HG03354 (cell line): ENCODE measurements around the gene PRDX5.
"Not testable (repeated sequence)": the region's sequence is repeated elsewhere in the genome, so short reads cannot be mapped to it uniquely, and the experiment has no call there.

Experiments
- ATAC-seq: cut with Tn5 transposase; IDR thresholded peaks from one replicate; pipeline ENCODE4 v1.9.1; 2021; ENCODE audit warnings: mild to moderate bottlenecking; ENCODE audit not compliant: unreplicated experiment, poor library complexity, severe bottlenecking

The PRDX5 gene

GRCh38 chr11:64321026-64321425 lies 3.1 kb downstream of the PRDX5 start:
- no peak for ATAC-seq

DNA sequence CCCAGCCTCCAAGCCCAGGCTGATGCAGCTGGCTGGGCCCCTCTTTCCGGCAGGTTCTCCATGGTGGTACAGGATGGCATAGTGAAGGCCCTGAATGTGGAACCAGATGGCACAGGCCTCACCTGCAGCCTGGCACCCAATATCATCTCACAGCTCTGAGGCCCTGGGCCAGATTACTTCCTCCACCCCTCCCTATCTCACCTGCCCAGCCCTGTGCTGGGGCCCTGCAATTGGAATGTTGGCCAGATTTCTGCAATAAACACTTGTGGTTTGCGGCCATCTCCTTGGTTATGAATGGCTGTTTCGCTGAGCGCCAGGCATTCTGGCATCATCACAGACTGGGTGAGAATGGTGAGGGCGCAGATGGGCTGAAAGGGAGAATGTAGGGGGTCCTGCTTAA lies 3.6 kb downstream of the PRDX5 start:
- no peak for ATAC-seq

GRCh38 chr11:64322925-64323260 lies 5.0 kb downstream of the PRDX5 start:
- no peak for ATAC-seq

DNA sequence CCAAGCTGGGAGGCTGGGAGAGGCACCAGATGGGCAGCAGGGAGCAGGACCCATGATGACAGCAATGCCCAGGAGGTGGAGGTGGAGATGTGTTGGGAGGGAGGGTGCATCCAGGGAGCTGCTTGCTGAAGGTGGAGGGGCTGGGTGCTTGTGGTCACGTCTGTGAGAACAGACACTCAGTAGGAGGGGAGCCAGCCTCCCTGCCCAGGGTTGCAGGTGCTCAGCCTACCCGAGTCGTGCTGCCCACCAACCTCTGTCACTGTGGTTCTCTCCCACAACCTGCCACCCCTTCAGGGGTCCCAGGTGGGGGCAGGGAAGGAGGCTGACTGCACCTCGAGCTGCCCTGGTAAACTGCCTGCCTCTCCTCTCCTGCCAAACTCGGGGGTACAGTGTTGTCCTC lies 5.5 kb downstream of the PRDX5 start:
- no peak for ATAC-seq

GRCh38 chr11:64323984-64324383 lies 6.1 kb downstream of the PRDX5 start:
- not testable (repeated sequence) for ATAC-seq

GRCh38 chr11:64324692-64325469 lies 7.0 kb downstream of the PRDX5 start:
- no peak for ATAC-seq

GRCh38 chr11:64327375-64327774 lies 9.5 kb downstream of the PRDX5 start:
- no peak for ATAC-seq

GRCh38 chr11:64327993-64328392 lies 10.1 kb downstream of the PRDX5 start:
- ATAC-seq, result no peak

DNA sequence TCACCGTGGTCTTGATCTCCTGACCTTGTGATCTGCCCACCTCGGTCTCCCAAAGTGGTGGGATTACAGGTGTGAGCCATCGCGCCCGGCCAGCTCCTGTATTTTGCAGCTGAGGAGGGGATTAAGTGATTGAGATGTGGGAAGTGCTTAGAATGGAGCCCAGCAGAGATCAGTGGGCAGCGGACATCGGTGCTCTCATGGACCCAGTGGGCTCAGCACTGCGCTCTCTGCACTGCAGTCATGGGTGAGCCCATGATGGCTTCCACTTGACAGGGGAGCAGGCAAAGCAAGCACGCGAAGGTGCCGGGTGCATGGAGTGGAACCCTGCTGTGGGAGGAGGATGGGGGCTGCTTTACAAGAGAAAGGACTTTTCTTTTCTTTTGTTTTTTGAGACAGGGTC lies 13.0 kb downstream of the PRDX5 start:
- no peak for ATAC-seq

DNA sequence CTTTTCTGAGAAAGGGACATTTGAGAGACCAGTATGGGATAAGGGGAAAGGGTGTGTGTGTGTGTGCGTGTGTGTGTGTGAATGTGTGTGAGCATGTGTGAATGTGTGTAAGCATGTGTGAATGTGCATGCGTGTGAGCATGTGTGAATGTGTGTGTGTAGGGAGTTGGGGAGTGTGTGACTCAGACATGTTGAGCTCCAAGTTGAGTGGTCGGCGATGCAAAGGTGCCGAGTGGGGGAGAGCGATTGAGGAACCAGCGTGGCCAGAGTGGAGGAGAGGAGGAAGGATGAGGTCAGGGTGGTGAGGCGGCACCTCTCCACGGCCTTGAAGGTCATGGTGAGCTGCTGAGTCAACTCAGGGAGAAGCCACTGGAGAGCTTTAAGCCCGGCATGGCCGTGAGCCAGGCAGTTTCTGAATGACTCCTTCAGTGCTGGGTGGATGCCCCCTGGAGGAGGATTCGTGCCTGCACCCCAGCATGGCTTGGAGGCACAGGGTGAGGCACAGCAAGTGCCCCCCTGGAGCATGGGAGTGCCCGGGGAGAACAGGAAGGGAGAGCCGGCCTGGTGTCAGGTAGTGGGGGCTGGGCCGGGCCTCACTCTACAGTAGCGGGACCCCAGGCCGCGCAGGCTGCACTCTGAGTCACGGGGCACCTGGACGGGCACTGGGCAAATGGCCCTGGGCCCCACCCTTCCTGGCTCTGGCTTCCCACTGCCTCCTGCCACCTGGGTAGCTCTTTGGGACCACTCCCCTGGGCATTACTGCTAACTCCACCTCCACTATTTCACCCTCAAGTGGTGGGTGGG lies 13.8 kb downstream of the PRDX5 start:
- peak; percentile 51 for ATAC-seq

DNA sequence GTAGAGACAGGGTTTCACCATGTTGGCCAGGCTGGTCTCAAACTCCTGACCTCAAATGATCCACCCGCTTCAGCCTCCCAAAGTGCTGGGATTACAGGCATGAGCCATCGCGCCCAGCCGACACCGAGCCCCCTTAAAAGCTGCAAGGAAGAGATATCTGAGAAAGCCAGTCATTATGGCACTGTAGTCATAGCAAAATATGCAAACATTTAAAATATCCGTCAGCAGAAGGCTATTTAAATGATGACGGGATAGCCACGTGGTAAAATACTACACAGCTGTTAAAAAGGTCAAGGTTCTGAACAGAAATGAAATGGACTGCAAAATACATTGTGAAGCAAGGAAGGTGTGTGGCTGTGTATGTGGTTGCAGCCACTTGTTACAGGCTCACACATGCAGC lies 15.6 kb downstream of the PRDX5 start:
- no peak for ATAC-seq

GRCh38 chr11:64334764-64335735 lies 17.1 kb downstream of the PRDX5 start:
- ATAC-seq, result peak; percentile 83

DNA sequence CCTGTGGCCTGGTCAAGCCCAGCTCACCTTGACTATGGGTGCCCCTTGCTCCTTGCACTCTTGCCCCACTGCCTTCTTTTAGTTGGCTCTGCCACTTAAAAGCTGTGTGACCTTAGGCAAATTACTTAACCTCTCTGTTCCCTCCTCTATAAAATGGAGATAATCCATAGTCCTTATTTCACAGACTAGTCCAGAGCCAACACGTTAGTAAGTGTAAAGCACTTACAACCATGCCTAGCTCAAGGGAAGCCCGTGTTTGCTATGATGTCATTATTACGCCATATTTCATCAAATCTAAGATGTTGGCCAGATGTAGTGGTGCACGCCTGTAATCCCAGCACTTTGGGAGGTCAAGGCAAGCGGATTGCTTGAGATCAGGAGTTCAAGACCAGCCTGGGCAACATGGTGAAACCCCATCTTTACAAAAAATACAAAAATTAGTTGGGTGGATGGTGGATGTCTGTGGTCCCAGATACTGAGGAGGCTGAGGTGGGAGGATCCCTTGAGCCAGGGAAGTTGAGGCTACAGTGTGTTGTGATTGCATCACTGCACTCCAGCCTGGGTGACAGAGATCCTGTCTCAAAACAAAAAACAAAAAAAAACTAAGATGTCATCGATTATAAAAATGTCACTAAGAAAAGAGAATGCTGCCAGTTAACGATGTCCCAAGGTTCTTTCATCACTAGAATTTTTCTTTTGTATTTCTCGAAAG lies 19.8 kb downstream of the PRDX5 start:
- no peak for ATAC-seq

DNA sequence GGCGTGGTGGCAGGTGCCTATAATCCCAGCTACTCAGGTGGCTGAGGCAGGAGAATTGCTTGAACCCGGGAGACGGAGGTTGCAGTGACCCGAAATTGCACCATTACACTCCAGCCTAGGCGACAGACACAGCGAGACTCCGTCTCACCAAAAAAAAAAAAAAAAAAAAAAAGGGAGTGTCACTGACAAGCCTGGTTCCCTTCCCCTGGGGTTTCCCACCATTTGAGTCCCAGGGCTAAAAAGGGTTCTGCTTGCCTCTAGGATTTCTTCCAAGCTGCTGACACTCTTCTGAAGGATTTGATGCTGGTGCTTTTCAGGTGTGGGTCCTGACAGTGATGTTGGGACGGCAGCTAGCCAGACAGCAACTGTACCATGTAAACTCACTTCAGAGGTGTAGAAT lies 20.8 kb downstream of the PRDX5 start:
- ATAC-seq, result no peak

GRCh38 chr11:64339286-64339685 lies 21.4 kb downstream of the PRDX5 start:
- ATAC-seq, result no peak

GRCh38 chr11:64339754-64340408 lies 22.0 kb downstream of the PRDX5 start, which contains the start of gene CCDC88B:
Gene CCDC88B (plus strand): TSS chr11:64340204. CDS start chr11:64340267, 63 bp downstream.
- peak; percentile 59 for ATAC-seq

GRCh38 chr11:64340671-64341335 lies 22.9 kb downstream of the PRDX5 start:
- ATAC-seq, result peak; percentile 50

DNA sequence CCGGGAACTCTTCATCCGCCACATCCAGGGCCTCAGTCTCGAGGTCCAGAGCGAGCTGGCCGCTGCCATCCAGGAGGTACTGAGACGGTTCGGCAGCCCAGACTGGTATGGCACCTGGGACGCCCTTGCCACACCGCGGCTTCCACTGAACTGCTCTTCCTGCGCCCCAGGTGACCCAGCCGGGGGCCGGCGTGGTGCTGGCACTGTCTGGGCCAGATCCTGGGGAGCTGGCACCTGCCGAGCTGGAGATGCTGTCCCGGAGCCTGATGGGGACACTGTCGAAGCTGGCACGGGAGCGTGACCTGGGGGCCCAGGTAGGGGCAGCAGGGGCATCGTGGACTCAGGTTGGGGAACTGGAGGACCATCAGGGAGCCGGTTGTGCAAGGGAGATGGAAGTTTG lies 23.5 kb downstream of the PRDX5 start:
- no peak for ATAC-seq
